Kidney glomerular epithelial cell (primary cell): ENCODE measurements around the gene ZNF516.

Experiments used
- DNase-seq: peaks from one replicate; lab custom pipeline; 2025; lab: John Stamatoyannopoulos, UW

The ZNF516 gene

GRCh38 chr18:76343938-76344569, 151.0 kb downstream of the ZNF516 start:
- no peak for DNase-seq

- DNase-seq: no peak
Measured at GRCh38 chr18:76340410-76340809, 154.6 kb downstream of the ZNF516 start.

- DNase-seq: no peak
Measured at GRCh38 chr18:76339246-76339620, 155.8 kb downstream of the ZNF516 start.

- DNase-seq: no peak
Measured at GRCh38 chr18:76338619-76339245, 156.3 kb downstream of the ZNF516 start.

- DNase-seq: no peak
Measured at GRCh38 chr18:76338088-76338487, 157.0 kb downstream of the ZNF516 start.

- no peak for DNase-seq
Measured at GRCh38 chr18:76335859-76336640, 159.0 kb downstream of the ZNF516 start.

GRCh38 chr18:76328140-76328539, 166.9 kb downstream of the ZNF516 start:
- no peak for DNase-seq

GRCh38 chr18:76323891-76324290, 171.2 kb downstream of the ZNF516 start:
- no peak for DNase-seq

GRCh38 chr18:76322686-76323085, 172.4 kb downstream of the ZNF516 start:
- DNase-seq: no peak

GRCh38 chr18:76319366-76319765, 175.7 kb downstream of the ZNF516 start:
- DNase-seq: no peak

- no peak for DNase-seq
Measured at GRCh38 chr18:76318607-76319006, 176.4 kb downstream of the ZNF516 start.

- no peak for DNase-seq
Measured at GRCh38 chr18:76317136-76317535, 177.9 kb downstream of the ZNF516 start.

GRCh38 chr18:76315722-76316230, 179.3 kb downstream of the ZNF516 start:
- no peak for DNase-seq

GRCh38 chr18:76314496-76314895, 180.5 kb downstream of the ZNF516 start:
- no peak for DNase-seq

GRCh38 chr18:76314015-76314414, 181.0 kb downstream of the ZNF516 start:
- DNase-seq: no peak
